ENCODE measurements around the gene KAT2A.
"Not testable (repeated sequence)": the region's sequence is repeated elsewhere in the genome, so short reads cannot be mapped to it uniquely, and the experiment has no call there.

Gene KAT2A

GRCh38 chr17:42120770-42121769 is at the start of gene KAT2A:
Gene KAT2A (minus strand): TSS chr17:42121367. CDS start chr17:42121304, 63 bp downstream.
- peak; percentile 76 for DNase-seq

- DNase-seq = no peak
Observed at GRCh38 chr17:42169351-42169750, 48.2 kb upstream of the KAT2A start.

DNA sequence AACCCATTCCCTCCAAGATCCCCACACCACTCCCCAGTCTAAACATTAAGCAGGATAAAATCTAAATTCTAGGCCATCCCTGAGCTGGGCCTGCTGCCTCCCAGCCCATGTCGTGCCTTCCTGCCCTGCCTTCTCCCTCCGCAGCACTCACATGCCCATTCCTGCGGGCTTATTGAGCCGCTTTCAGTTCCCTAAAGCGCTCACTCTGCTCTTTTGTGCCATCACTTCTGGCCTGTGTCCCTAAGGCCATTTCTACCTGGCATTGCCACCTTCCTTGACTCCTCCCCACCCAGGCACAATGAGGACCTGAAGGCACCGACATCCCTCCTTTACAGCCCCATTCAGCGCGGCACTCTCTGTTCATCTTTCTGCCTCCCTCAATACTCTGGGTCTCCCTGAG is 46.6 kb upstream of the KAT2A start:
- DNase-seq = no peak

DNA sequence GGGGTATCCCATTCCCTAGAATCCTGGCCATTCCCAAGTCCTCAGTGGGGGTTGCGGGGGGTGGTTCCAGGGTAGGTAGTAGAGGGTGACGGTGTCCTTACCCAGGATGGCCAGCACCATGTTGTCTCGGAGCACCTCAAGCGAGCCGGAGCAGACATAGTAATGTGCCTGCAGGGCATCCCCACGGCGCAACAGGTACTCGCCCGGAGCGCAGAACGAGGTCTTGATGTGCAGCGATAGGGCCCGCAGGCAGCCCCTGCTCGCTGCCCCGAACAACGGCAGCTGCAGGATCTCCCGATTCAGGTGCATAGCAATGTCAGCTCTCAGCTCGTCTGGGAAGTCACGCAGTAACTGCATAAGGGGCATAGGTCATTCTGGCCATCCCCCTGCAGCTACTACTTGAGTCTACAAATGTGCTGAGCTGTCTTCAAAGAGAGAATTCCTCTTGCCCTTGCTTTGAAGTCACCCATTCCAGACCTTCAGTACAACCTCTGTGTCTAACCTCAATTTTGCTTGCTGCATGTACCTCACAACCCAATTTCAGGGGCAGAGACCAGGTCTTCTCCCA is 45.1 kb upstream of the KAT2A start:
- no peak for DNase-seq

- DNase-seq = no peak
Observed at GRCh38 chr17:42165751-42166150, 44.6 kb upstream of the KAT2A start.

- DNase-seq = no peak
Observed at GRCh38 chr17:42163696-42164407, 42.7 kb upstream of the KAT2A start.

DNA sequence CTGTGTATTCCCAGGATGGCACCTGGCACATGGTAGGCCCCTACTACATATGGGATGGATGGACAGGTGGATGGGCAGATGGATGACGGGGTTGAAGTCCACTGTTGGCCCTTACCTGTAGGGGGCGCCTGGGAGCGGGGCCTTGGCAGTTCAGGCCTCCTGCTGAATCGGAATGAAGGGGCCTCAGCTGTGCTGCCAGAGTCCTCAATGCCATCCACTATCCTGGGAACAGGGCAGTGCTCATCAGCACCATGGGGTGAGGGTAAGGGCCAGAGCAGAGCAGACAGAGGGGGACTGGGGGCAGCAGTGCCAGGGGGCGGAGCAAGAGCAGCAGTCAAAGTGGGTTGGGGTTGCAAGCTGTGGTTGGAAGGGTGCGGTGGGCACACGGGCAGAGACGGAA is 41.9 kb upstream of the KAT2A start:
- peak; percentile 55 for DNase-seq

- no peak for DNase-seq
Observed at GRCh38 chr17:42160531-42160910, 39.4 kb upstream of the KAT2A start.

- DNase-seq = no peak
Observed at GRCh38 chr17:42159796-42160530, 38.8 kb upstream of the KAT2A start.

- DNase-seq = no peak
Observed at GRCh38 chr17:42155614-42156045, 34.5 kb upstream of the KAT2A start.

- no peak for DNase-seq
Observed at GRCh38 chr17:42153919-42154742, 33.0 kb upstream of the KAT2A start.

DNA sequence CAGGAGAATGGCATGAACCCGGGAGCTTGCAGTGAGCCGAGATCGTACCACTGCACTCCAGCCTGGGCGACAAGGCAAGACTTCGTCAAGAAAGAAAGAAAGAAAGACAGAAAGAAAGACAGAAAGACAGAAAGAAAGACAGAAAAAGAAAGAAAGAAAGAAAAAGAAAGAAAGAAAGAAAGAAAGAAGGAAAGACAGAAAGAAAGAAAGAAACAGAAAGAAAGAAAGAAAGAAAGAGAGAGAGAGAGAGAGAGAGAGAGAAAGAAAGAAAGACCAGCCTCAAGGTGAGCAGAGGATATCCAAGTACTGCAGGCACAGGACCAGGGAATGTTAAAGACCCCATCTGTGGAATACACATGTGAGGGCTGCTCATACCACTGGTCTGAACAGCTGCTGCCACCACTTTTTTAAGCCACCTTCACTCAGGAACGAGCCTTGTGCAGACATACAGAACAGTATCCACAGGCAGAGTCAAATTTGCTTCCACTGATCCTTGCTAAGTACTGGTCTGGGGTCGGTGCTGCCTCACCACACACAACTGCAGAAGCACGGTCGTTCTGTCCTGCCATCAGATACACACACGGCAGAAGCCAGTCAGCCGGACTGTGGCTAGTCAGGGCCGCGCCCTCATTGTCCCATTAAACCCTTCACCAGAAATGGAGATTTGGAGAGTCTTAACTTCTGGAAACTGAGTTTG is 25.9 kb upstream of the KAT2A start:
- DNase-seq = no peak

- not testable (repeated sequence) for DNase-seq
Observed at GRCh38 chr17:42143138-42143537, 22.0 kb upstream of the KAT2A start.

- DNase-seq = no peak
Observed at GRCh38 chr17:42142371-42142896, 21.3 kb upstream of the KAT2A start.

DNA sequence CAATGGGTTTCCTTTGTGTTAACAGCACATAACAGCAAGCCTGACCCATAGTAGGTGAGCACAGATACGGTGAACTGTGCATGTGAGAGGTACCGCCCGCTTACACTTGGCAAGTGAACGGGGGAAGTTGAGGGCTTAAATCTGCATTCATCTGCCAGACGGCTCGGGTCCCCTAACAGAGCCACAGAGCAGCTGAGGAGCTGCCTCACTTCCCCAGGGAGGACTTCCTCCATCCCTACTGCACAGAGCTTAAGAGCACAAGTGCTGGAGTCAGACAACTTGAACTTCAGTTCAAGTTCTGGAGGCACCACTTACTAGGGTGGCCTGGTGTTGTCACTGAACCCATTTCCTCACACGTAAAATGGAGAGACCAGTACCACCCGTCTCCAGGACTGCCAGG is 20.2 kb upstream of the KAT2A start:
- no peak for DNase-seq

DNA sequence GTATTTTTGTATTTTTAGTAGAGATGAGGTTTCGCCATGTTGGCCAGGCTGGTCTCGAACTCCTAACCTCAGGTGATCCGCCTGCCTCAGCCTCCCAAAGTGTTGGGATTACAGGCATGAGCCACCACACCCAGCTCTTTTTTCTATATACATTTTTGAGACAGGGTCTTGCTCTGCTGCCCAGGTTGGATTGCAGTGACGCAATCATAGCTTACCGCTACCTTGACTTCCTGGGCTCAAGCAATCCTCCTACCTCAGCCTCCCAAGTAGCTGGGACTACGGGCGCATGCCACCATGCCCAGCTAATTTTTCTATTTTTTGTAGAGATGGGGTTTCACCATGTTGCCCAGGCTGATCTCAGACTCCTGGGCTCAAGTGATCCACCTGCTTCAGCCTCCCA is 19.5 kb upstream of the KAT2A start:
- DNase-seq = not testable (repeated sequence)

DNA sequence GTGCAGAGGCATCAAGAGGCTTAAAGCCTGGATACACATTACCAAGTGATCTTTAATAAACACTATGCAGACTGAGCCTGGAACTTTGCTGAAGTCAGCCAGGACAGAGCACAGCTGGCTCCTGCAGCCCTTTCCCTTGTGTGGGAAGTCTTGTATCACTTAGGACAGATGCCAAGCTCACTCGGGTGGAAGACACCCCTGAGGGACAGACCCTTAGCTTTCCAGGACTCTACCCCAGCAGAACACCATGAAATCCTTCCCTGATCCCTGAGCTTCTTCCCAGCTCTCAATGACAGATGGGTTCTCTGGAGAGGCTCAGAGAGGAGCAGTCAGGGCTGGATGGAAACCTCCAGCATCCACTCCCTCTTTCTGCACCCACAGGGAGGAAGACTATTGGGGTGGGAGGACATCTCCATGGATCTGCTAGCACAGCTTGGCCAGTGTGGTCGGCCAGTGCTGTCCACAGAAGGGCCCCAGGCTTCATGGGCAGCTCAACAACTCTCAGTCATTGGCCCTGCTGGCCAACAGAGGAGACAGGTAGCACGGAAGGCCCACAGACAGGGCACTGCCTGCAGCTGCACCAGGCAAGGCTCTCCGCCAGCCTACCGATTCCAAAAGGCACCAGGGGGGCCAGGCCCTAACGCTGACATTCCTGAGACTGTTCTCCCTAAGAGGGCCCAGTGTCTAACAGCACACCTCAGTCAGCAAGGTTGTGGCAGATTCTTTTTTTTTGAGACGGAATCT is 17.8 kb upstream of the KAT2A start:
- DNase-seq = no peak

- no peak for DNase-seq
Observed at GRCh38 chr17:42136654-42137051, 15.5 kb upstream of the KAT2A start.

GRCh38 chr17:42135664-42136653 is 14.8 kb upstream of the KAT2A start:
- no peak for DNase-seq

Measured in stimulated activated CD4-positive, alpha-beta T cell treated with anti-CD3 and anti-CD28 coated beads, Interleukin-1b, Interleukin-23, amount 100 ng/mL, for 48 hours (primary cell).